ENCODE results near the gene HEY2.
"Not testable (repeated sequence)": the region's sequence is repeated elsewhere in the genome, so short reads cannot be mapped to it uniquely, and the experiment has no call there.

The HEY2 gene

GRCh38 chr6:125749173-125749864 is at the start of gene HEY2:
Gene HEY2, plus strand, starts transcription at chr6:125749632. Its CDS starts 145 bp downstream, at chr6:125749777.
- DNase-seq: peak; percentile 78

- DNase-seq: no peak
These were observed 48.7 kb upstream of the HEY2 start for GRCh38 chr6:125700581-125701353.

- DNase-seq: no peak
These were observed 48.1 kb upstream of the HEY2 start for GRCh38 chr6:125701354-125701668.

- not testable (repeated sequence) for DNase-seq
These were observed 45.5 kb upstream of the HEY2 start for GRCh38 chr6:125703882-125704281.

- DNase-seq: no peak
These were observed 41.7 kb upstream of the HEY2 start for GRCh38 chr6:125707615-125708243.

- no peak for DNase-seq
These were observed 38.3 kb upstream of the HEY2 start for GRCh38 chr6:125711013-125711675.

GRCh38 chr6:125714441-125715090 is 34.9 kb upstream of the HEY2 start:
- DNase-seq: no peak

GRCh38 chr6:125717120-125717731 is 32.2 kb upstream of the HEY2 start:
- no peak for DNase-seq

GRCh38 chr6:125718109-125718508 is 31.3 kb upstream of the HEY2 start:
- DNase-seq: peak; percentile 1

- DNase-seq: no peak
These were observed 26.5 kb upstream of the HEY2 start for GRCh38 chr6:125722886-125723285.

- DNase-seq: no peak
These were observed 22.2 kb upstream of the HEY2 start for GRCh38 chr6:125727216-125727615.

GRCh38 chr6:125728739-125729138 is 20.7 kb upstream of the HEY2 start:
- DNase-seq: no peak

GRCh38 chr6:125729983-125730382 is 19.4 kb upstream of the HEY2 start:
- no peak for DNase-seq

GRCh38 chr6:125732398-125732797 is 17.0 kb upstream of the HEY2 start:
- DNase-seq: no peak

- no peak for DNase-seq
These were observed 15.7 kb upstream of the HEY2 start for GRCh38 chr6:125733516-125734300.

GRCh38 chr6:125738276-125738675 is 11.2 kb upstream of the HEY2 start:
- no peak for DNase-seq

GRCh38 chr6:125739364-125739763 is 10.1 kb upstream of the HEY2 start:
- no peak for DNase-seq

GRCh38 chr6:125741336-125741735 is 8.1 kb upstream of the HEY2 start:
- DNase-seq: no peak

GRCh38 chr6:125742024-125742423 is 7.4 kb upstream of the HEY2 start:
- DNase-seq: no peak

- DNase-seq: no peak
These were observed 6.8 kb upstream of the HEY2 start for GRCh38 chr6:125742464-125743120.

- no peak for DNase-seq
These were observed 5.8 kb upstream of the HEY2 start for GRCh38 chr6:125743604-125744003.
